ENCODE measurements around the gene ACSL1.

GRCh38 chr4:184812651-184813181 lies 13.1 kb downstream of the ACSL1 start:
- TF ChIP-seq CTCF (IDR thresholded peaks at IDR 0.05; ENCODE audit: poor library complexity, severe bottlenecking), result no peak
- no peak for TF ChIP-seq TAF1 (IDR thresholded peaks at IDR 0.05; ENCODE audit: low read depth)
- no peak for TF ChIP-seq POLR2AphosphoS5 (IDR thresholded peaks at IDR 0.05)
- TF ChIP-seq REST (IDR thresholded peaks at IDR 0.05; ENCODE audit: borderline replicate concordance), result no peak
- no peak for TF ChIP-seq RAD21 (conservative IDR thresholded peaks at IDR 0.05)
- TF ChIP-seq EP300 (conservative IDR thresholded peaks at IDR 0.05; ENCODE audit: poor library complexity, severe bottlenecking), result no peak
- TF ChIP-seq SMC3 (conservative IDR thresholded peaks at IDR 0.05; ENCODE audit: poor library complexity), result no peak
- no peak for TF ChIP-seq EZH2 (IDR thresholded peaks at IDR 0.05; ENCODE audit: borderline replicate concordance, insufficient read depth, low read length, poor library complexity, severe bottlenecking)
